Activated CD4-positive, alpha-beta T cell treated with anti-CD3 and anti-CD28 coated beads for 36 hours (primary cell): ENCODE measurements around the gene FOSL2. TPM values are rescaled to one million over a fixed set of nuclear protein-coding genes. Genes with fewer than 3 reads are reported as not detected.

ENCODE experiments used
- ATAC-seq: fragments of 200-7000 bp; cut with Tn5 transposase; one replicate; pipeline ENCODE4 v1.10.0; 2021; ENCODE audit warnings: mild to moderate bottlenecking, moderate library complexity
- CTCF ChIA-PET: fragments of 350-600 bp; sonication (Branson Sonifier 250); formaldehyde crosslinking; loops from one replicate; lab custom pipeline; 2021; ENCODE audit warnings: antibody characterized with exemption; lab: Charles Lee
- POLR2A ChIA-PET: fragments of 350-600 bp; sonication (Branson Sonifier 250); formaldehyde crosslinking; loops from one replicate; lab custom pipeline; 2021; ENCODE audit warnings: antibody characterized with exemption, inconsistent platforms; lab: Charles Lee
- DNase-seq: peaks from one replicate; pipeline ENCODE4 v3.0.0-alpha.2; 2020
- H3K27ac Mint-ChIP-seq: one replicate; pipeline ENCODE4 v1.8.0; 2021; ENCODE audit warnings: mixed read lengths
- H3K27me3 Mint-ChIP-seq: one replicate; pipeline ENCODE4 v1.8.0; 2021; ENCODE audit warnings: mixed read lengths
- H3K36me3 Mint-ChIP-seq: one replicate; pipeline ENCODE4 v1.8.0; 2021; ENCODE audit warnings: low read depth, mixed read lengths
- H3K4me1 Mint-ChIP-seq: one replicate; pipeline ENCODE4 v1.8.0; 2021; ENCODE audit warnings: mixed read lengths
- H3K4me3 Mint-ChIP-seq: one replicate; pipeline ENCODE4 v1.8.0; 2021; ENCODE audit warnings: mild to moderate bottlenecking, moderate library complexity, mixed read lengths
- H3K9me3 Mint-ChIP-seq: one replicate; pipeline ENCODE4 v1.8.0; 2021; ENCODE audit warnings: low read depth, mixed read lengths
- intact Hi-C, 2 experiments: fragments of 100-400 bp; cut with DNase I in 1 of 2; cut with micrococcal nuclease in 1 of 2; formaldehyde crosslinking; loops; one replicate each; pipeline versions ENCODE4 v1.14.2 to v1.15.1; 2022 to 2024; cut with DNase I, micrococcal nuclease
- total RNA-seq, 2 experiments: library from RNA; stranded (reverse); gene quantifications; one replicate each; pipeline ENCODE4 v1.2.3, GENCODE V29; 2021

The FOSL2 gene
- total RNA-seq, 2 experiments from 2014 or later: 135 to 225 TPM

- ATAC-seq (no peak), DNase-seq (no peak)
- no peaks in the 10 kb centered on the region for H3K9me3 Mint-ChIP-seq
- peaks cover 36% of the 10 kb centered on the region for H3K4me1 Mint-ChIP-seq
- ChIA-PET CTCF (interaction anchor here (0.6 to 1.8 kb wide), 8 partner anchors 10 to 985 kb away, joined by 3 to 4 read pairs (median 3); no protein-coding TSS in a partner anchor), POLR2A (interaction anchor here (1.0 to 1.8 kb wide), 2 partner anchors 11 to 660 kb away, joined by 3 to 5 read pairs; no protein-coding TSS in a partner anchor)
- H3K27me3 Mint-ChIP-seq: no peaks in the 10 kb centered on the region
- intact Hi-C loops: no loop called here
- H3K27ac Mint-ChIP-seq: peak overlapping the region; percentile 47
- no peak overlapping the region for H3K4me3 Mint-ChIP-seq
- peaks cover 78% of the 10 kb centered on the region for H3K36me3 Mint-ChIP-seq
These were observed 21.2 kb downstream of the FOSL2 start for GRCh38 chr2:28413899-28414295.

- intact Hi-C loops: no loop called here
- no peak overlapping the region for H3K27ac Mint-ChIP-seq
- H3K27me3 Mint-ChIP-seq: no peaks in the 10 kb centered on the region
- peaks cover 29% of the 10 kb centered on the region for H3K4me1 Mint-ChIP-seq
- no peak for ATAC-seq
- no peaks in the 10 kb centered on the region for H3K9me3 Mint-ChIP-seq
- no peak overlapping the region for H3K4me3 Mint-ChIP-seq
- CTCF ChIA-PET: interaction anchor here (0.6 to 1.8 kb wide), 7 partner anchors 9 to 985 kb away, joined by 3 to 5 read pairs (median 3); no protein-coding TSS in a partner anchor
- POLR2A ChIA-PET: interaction anchor here (0.7 to 1.8 kb wide), 3 partner anchors 10 to 660 kb away, joined by 3 to 5 read pairs (median 3); no protein-coding TSS in a partner anchor
- peaks cover 74% of the 10 kb centered on the region for H3K36me3 Mint-ChIP-seq
- DNase-seq: no peak
These were observed 21.9 kb downstream of the FOSL2 start for GRCh38 chr2:28414583-28414982.

- no peak for DNase-seq
- Mint-ChIP-seq H3K27ac (peak overlapping the region; percentile 29), H3K4me1 (peaks cover 25% of the 10 kb centered on the region), H3K4me3 (no peak overlapping the region), H3K36me3 (peaks cover 69% of the 10 kb centered on the region), H3K9me3 (no peaks in the 10 kb centered on the region), H3K27me3 (no peaks in the 10 kb centered on the region)
- no peak for ATAC-seq
- ChIA-PET POLR2A (interaction anchor here (0.7 to 1.8 kb wide), 3 partner anchors 10 to 661 kb away, joined by 3 to 5 read pairs (median 3); no protein-coding TSS in a partner anchor), CTCF (interaction anchor here (1.2 to 1.8 kb wide), 3 partner anchors 11 to 710 kb away, joined by 4 to 5 read pairs (median 4); no protein-coding TSS in a partner anchor)
- intact Hi-C loops: no loop called here
These were observed 22.4 kb downstream of the FOSL2 start for GRCh38 chr2:28415010-28415409.

GRCh38 chr2:28415715-28416114, 23.1 kb downstream of the FOSL2 start:
- DNase-seq: no peak
- Mint-ChIP-seq H3K9me3 (no peaks in the 10 kb centered on the region), H3K4me3 (no peak overlapping the region), H3K27me3 (no peaks in the 10 kb centered on the region), H3K4me1 (peaks cover 20% of the 10 kb centered on the region), H3K27ac (peak overlapping the region; percentile 29), H3K36me3 (peaks cover 66% of the 10 kb centered on the region)
- ChIA-PET POLR2A (no interaction called here), CTCF (interaction anchor here (1.8 kb wide), 1 partner anchor 661 kb away, joined by 4 read pairs; no protein-coding TSS in a partner anchor)
- no peak for ATAC-seq
- intact Hi-C loops: no loop called here

GRCh38 chr2:28419003-28419402, 26.3 kb downstream of the FOSL2 start:
- no peak overlapping the region for H3K27ac Mint-ChIP-seq
- ATAC-seq (no peak), DNase-seq (no peak)
- peaks cover 26% of the 10 kb centered on the region for H3K4me1 Mint-ChIP-seq
- ChIA-PET POLR2A (no interaction called here), CTCF (interaction anchor here (0.5 to 1.8 kb wide), 3 partner anchors 16 to 301 kb away, joined by 3 to 6 read pairs (median 4); no protein-coding TSS in a partner anchor)
- H3K27me3 Mint-ChIP-seq: no peaks in the 10 kb centered on the region
- H3K9me3 Mint-ChIP-seq: no peaks in the 10 kb centered on the region
- intact Hi-C loops: no loop called here
- no peak overlapping the region for H3K4me3 Mint-ChIP-seq
- peaks cover 42% of the 10 kb centered on the region for H3K36me3 Mint-ChIP-seq

GRCh38 chr2:28419443-28420270, 27.0 kb downstream of the FOSL2 start:
- ChIA-PET POLR2A (interaction anchor here (0.7 kb wide), 1 partner anchor 9 kb away, joined by 4 read pairs; no protein-coding TSS in a partner anchor), CTCF (interaction anchor here (0.5 to 1.8 kb wide), 4 partner anchors 17 to 301 kb away, joined by 3 to 6 read pairs (median 4); no protein-coding TSS in a partner anchor)
- intact Hi-C loops: no loop called here
- no peak overlapping the region for H3K4me3 Mint-ChIP-seq
- no peaks in the 10 kb centered on the region for H3K27me3 Mint-ChIP-seq
- H3K36me3 Mint-ChIP-seq: peaks cover 39% of the 10 kb centered on the region
- H3K27ac Mint-ChIP-seq: no peak overlapping the region
- no peak for DNase-seq
- ATAC-seq: no peak
- H3K9me3 Mint-ChIP-seq: no peaks in the 10 kb centered on the region
- H3K4me1 Mint-ChIP-seq: peaks cover 33% of the 10 kb centered on the region

- ChIA-PET POLR2A (interaction anchor here (0.7 kb wide), 1 partner anchor 8 kb away, joined by 4 read pairs; no protein-coding TSS in a partner anchor), CTCF (interaction anchor here (1.1 to 1.8 kb wide), 2 partner anchors 18 to 27 kb away, joined by 4 to 6 read pairs; no protein-coding TSS in a partner anchor)
- no peak overlapping the region for H3K27ac Mint-ChIP-seq
- no peak for ATAC-seq
- no peak for DNase-seq
- intact Hi-C loops: no loop called here
- H3K9me3 Mint-ChIP-seq: no peaks in the 10 kb centered on the region
- H3K4me3 Mint-ChIP-seq: no peak overlapping the region
- peaks cover 44% of the 10 kb centered on the region for H3K4me1 Mint-ChIP-seq
- H3K27me3 Mint-ChIP-seq: no peaks in the 10 kb centered on the region
- H3K36me3 Mint-ChIP-seq: peaks cover 28% of the 10 kb centered on the region
These were observed 28.1 kb downstream of the FOSL2 start for GRCh38 chr2:28420722-28421121.

GRCh38 chr2:28422908-28423741, 30.5 kb downstream of the FOSL2 start:
- Mint-ChIP-seq H3K27ac (peak overlapping the region; percentile 90), H3K36me3 (peaks cover 12% of the 10 kb centered on the region), H3K4me3 (peak overlapping the region; percentile 42), H3K9me3 (no peaks in the 10 kb centered on the region), H3K4me1 (peaks cover 44% of the 10 kb centered on the region), H3K27me3 (no peaks in the 10 kb centered on the region)
- DNase-seq: no peak
- no peak for ATAC-seq
- POLR2A ChIA-PET: interaction anchor here (0.6 to 0.8 kb wide), 2 partner anchors 13 to 21 kb away, joined by 3 to 4 read pairs; no protein-coding TSS in a partner anchor
- intact Hi-C loops: no loop called here
- CTCF ChIA-PET: interaction anchor here (0.6 to 0.8 kb wide), 3 partner anchors 9 to 345 kb away, joined by 3 to 4 read pairs (median 3); no protein-coding TSS in a partner anchor

GRCh38 chr2:28423856-28424605, 31.4 kb downstream of the FOSL2 start:
- DNase-seq (peak; percentile 57), ATAC-seq (peak; percentile 73)
- Mint-ChIP-seq H3K4me1 (peaks cover 44% of the 10 kb centered on the region), H3K27me3 (no peaks in the 10 kb centered on the region), H3K27ac (peak overlapping the region; percentile 90), H3K9me3 (no peaks in the 10 kb centered on the region), H3K4me3 (peak overlapping the region; percentile 38), H3K36me3 (peaks cover 12% of the 10 kb centered on the region)
- intact Hi-C loops: loop anchor here (1.0 to 2.0 kb wide), 3 partner anchors 13 to 25 kb away; no protein-coding TSS in a partner anchor
- ChIA-PET POLR2A (interaction anchor here (0.6 to 1.7 kb wide), 4 partner anchors 10 to 26 kb away, joined by 3 to 5 read pairs (median 4); no protein-coding TSS in a partner anchor), CTCF (interaction anchor here (0.6 to 1.6 kb wide), 5 partner anchors 10 to 344 kb away, joined by 3 to 5 read pairs (median 3); no protein-coding TSS in a partner anchor)
